Measurements from ENCODE around the gene CHMP1B.
A peak's percentile ranks its signal among the peaks of the same experiment; 100 is the strongest.

CHMP1B gene

DNA sequence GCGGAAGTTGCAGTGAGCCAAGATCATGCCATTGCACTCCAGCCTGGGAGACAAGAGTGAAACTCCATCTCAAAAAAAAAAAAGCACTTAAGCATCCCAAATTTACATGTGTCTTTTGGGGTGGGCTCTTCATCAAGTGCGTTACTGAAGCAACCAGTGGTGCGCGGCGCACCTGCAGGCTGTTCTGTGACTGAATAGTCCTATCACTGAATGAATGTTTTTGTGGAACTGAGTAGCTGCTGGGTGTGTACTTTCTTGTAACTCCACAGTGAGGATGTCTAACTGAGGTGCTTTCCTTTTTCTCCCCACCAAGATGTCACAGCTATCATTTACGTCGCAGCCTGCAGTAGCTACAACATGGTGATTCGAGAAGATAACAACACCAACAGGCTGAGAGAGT lies 17.0 kb downstream of the CHMP1B start:
- no peak overlapping the region for H3K27ac ChIP-seq
- TF ChIP-seq, protein P1, sequence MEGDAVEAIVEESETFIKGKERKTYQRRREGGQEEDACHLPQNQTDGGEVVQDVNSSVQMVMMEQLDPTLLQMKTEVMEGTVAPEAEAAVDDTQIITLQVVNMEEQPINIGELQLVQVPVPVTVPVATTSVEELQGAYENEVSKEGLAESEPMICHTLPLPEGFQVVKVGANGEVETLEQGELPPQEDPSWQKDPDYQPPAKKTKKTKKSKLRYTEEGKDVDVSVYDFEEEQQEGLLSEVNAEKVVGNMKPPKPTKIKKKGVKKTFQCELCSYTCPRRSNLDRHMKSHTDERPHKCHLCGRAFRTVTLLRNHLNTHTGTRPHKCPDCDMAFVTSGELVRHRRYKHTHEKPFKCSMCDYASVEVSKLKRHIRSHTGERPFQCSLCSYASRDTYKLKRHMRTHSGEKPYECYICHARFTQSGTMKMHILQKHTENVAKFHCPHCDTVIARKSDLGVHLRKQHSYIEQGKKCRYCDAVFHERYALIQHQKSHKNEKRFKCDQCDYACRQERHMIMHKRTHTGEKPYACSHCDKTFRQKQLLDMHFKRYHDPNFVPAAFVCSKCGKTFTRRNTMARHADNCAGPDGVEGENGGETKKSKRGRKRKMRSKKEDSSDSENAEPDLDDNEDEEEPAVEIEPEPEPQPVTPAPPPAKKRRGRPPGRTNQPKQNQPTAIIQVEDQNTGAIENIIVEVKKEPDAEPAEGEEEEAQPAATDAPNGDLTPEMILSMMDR (conservative IDR thresholded peaks at IDR 0.05) = no peak

DNA sequence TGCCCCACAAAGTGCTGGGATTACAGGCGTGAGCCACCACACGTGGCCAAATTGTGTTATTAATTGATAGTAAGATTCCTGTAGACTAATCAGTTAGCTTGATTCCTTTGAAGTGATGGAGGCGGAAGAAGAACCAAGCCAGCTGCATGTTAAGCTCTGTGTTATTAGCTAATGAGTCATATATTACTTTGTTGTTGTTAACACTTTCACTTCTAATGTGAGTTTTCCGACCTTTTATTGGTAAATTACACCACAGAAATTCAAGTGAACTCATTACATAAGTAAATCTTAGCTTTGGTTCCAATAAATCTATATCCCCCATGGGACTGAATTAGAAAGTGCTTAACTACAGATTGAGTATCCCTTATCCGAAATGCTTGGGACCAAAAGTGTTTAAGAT lies 20.3 kb downstream of the CHMP1B start:
- TF ChIP-seq, protein P1 (conservative IDR thresholded peaks at IDR 0.05) = no peak

DNA sequence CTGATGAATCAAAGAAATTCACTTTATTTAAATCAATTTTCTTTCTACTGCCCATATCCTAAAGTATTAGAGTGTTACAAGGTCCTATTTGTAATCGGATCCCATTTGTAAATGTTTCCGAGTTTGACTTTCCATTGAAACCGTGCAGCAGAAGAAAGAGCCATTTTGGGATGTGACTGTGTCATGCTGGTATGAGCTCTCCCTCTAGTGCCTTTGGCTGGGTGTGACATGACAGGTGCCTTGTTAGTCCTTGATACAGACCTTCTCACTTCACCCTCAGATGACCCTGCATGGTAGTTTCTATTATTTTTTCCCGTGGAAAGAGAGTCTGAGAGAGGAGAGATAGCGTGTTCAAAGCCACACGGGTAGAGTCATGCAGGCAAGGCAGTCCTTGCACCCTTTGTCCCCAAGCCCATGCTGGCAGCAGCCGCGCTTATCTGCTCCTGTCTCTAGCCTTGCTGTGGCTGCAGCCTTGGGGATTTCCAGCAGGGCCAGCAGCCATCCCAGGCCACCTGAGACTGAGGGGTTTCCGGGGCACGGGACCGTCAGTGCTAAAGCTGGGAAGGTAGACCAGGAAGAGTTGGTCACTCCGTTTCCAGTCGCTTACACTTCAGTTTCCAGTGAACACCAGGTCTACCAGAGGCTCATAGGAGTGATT lies 21.4 kb downstream of the CHMP1B start:
- no peak overlapping the region for H3K27ac ChIP-seq
- TF ChIP-seq, protein P1 (conservative IDR thresholded peaks at IDR 0.05) = peak; percentile 74

More for the DNA sequence above, 20.3 kb downstream of the CHMP1B start:
- no peak overlapping the region for H3K27ac ChIP-seq

DNA sequence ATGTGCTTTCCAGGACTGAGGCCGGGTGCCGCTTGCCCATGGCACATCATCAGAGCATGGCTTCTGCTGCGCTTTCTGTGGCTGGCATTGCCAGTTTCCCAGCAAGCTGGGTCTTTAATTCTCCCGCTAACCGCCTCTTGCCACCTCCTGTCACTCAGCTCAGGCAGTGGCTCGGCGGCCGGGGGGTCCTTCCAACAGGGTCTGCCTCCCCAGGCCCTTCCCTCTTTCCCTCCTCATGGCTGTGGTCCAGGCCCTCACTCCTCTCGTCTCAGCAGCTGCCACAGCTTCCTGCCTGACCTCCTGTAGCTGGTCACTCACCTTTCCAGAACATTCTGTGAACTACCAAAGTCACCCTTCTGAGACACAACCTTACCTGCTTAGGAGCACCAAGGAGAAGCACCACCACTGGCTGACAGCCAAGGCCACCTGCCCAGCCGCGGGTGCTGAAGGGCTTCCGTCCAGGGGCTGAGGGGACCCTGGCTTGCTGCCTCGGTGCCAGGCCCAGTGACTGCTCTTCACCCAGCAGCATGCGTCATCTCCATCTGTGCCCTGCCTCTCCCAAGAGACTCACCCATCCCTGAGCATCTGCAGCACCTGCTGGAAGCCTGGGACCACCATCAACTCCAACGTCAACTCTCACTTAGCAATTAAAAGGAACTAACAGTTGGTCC lies 22.6 kb downstream of the CHMP1B start:
- TF ChIP-seq, protein P1 (conservative IDR thresholded peaks at IDR 0.05) = no peak
- no peak overlapping the region for H3K27ac ChIP-seq

DNA sequence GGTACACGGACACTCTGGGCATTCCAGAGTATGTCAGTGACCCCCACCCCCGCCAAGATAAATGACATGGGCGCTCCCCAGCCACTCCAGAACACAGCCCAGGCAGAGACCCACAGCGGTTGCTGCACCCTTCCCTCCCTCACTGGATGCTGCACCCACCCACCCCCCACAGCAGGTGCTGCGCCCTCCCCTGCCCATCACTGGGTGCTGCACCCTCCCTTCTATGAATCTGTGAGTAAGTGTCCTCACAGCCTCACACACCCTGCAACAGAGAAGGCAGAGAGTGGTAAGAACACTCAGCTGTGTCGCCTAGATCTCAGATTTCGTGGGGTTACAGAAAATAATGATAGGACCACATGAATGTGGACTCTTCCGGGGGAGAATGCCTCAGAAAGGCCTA lies 23.5 kb downstream of the CHMP1B start:
- no peak overlapping the region for H3K27ac ChIP-seq
- TF ChIP-seq, protein P1 (conservative IDR thresholded peaks at IDR 0.05) = no peak

DNA sequence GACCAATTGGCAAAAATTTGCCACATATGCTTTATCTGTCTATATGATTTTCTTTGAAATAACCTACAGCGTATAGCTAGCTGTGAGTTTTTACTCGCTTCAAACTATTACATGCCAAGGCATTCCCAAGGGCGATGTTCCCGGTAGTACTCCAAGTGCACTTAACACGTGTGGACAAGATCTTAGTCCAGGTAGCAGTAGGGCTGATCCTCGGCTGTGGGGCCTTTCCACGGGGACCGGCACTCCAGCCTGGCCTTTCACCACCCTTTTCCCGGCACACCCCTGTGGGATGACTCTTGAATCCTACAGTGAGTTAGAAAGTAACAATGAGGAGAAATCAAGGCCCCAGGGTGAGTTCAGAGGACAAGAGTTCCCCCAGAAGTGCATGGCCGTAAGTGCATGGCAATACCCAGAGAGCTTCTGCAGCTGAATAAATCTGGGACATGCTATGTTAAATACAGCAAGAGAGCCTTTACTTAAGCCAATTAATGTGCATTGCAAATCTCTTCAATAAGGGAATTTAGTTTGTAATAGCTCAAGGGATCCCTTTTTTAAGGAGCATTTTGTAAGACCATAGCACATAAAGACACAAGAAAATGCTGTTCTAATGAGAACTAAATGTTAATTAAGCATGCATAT lies 26.4 kb downstream of the CHMP1B start:
- H3K27ac ChIP-seq = no peak overlapping the region
- TF ChIP-seq, protein P1 (conservative IDR thresholded peaks at IDR 0.05) = no peak

DNA sequence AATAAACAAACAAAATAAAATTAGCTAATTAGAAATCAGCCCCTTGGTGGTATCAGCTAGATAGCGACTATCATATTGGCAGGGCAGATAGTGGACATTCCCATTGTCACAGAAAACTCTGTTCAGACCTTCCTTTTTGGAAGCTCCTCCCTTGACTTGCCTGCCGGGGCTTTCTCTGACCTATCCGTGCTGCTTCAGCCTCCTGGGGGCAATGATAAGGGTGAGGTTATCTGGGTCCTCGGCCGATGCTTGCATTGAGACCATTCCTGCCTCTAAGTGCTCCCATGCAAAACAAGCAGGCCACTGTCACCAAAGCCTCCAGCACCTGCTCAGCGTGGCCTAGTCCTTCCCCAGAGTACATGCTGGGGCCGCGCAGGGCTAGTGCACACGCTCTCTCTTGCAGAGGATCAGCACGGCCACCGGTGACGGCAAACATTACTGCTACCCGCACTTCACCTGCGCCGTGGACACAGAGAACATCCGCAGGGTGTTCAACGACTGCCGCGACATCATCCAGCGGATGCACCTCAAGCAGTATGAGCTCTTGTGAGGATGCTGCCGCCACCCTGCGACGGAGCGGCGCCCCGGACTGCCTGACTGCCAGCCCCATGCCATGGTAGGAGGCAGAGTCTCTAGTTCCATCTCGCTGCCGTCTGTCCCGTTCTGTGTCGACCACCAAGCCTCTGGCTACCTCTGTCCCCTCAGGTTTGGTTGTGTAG lies 29.5 kb downstream of the CHMP1B start:
- TF ChIP-seq, protein P1 (conservative IDR thresholded peaks at IDR 0.05) = no peak
- H3K27ac ChIP-seq = no peak overlapping the region

All from VCaP (cell line).